Measurements from ENCODE around the gene TGFB3. TPM values are rescaled to one million over a fixed set of nuclear protein-coding genes. Genes with fewer than 3 reads are reported as not detected.

Gene TGFB3
- total and polyA plus RNA-seq, 9 of the 15 experiments (the other 6 are each of a cell fraction or from before 2014, with no cell fraction given): 0.39 to 2.0 (median 1.0) TPM

DNA sequence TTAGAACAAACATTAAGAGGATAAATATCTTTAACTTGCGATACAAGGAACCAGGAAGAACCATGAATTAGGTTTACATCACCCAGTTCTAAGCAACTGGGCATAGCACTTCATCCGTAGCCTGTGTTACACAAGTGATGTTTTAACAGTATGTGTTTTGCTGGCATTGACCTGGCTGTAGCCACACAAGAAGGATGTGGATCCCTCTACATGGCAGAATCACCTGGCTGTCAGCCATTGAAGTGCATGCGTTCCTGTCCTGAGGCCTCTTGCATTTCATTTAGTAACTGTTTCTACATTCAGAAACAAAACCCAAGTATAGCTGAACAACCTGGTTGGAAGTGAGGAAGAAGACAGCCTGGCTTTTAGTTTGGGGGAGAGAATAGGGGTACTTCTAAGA lies 72.2 kb downstream of the TGFB3 start:
- no peak overlapping the region for H2AFZ ChIP-seq (ENCODE audit: low read depth, low read length)
- H3K27ac ChIP-seq (ENCODE audit: extremely low read depth, low read depth, low read length): no peak overlapping the region
- H3K27me3 ChIP-seq (ENCODE audit: control insufficient read depth in 2 of 2, insufficient read depth in 2 of 2, low read length in 2 of 2): no peaks in the 10 kb centered on the region
- H3K79me2 ChIP-seq (ENCODE audit: control insufficient read depth, insufficient read depth, low read length): no peaks in the 10 kb centered on the region
- POLR2A ChIA-PET: no interaction called here
- H3K9me1 ChIP-seq (ENCODE audit: control insufficient read depth, insufficient read depth, low read length): no peaks in the 10 kb centered on the region
- H3K9me3 ChIP-seq (replicated peaks; ENCODE audit: control insufficient read depth, insufficient read depth, low read depth, low read length): no peaks in the 10 kb centered on the region
- H3K4me3 ChIP-seq: no peak overlapping the region
- WGBS (ENCODE audit: insufficient coverage, low coverage, missing lambda C conversion rate): 88% methylated on average over 3 of the region's 3 CpGs
- no peak for ATAC-seq
- no TSS peak for BruUV-seq (replicated peaks)
- no peak overlapping the region for H3K9ac ChIP-seq (ENCODE audit: insufficient read depth in 1 of 2, low read depth in 2 of 2, low read length in 2 of 2)
- CTCF ChIA-PET (ENCODE audit: low intra/inter-chr PET ratio): no interaction called here
- no peaks in the 10 kb centered on the region for H3K36me3 ChIP-seq (ENCODE audit: control insufficient read depth, insufficient read depth, low read length)
- no peaks in the 10 kb centered on the region for H4K20me1 ChIP-seq (replicated peaks; ENCODE audit: control insufficient read depth, insufficient read depth, low read length)
- no peak overlapping the region for H3K4me2 ChIP-seq (ENCODE audit: insufficient read depth, low read length)
- no peak for FAIRE-seq
- intact Hi-C loops (cut with micrococcal nuclease): no loop called here
- in situ Hi-C loops (cut with MboI): loop anchor here (5.0 kb wide), 1 partner anchor 73 kb away; the partner anchor contains the start of gene TGFB3
- DNase-seq (ENCODE audit: extremely low read depth in 1 of 4, low spot score in 3 of 4): no peak
- peaks cover 2 to 6% of the 10 kb centered on the region in 2 experiments; a peak in 2 of 5 replicates for H3K4me1 ChIP-seq (replicated peaks in 1 of 2; ENCODE audit: control insufficient read depth in 2 of 2, insufficient read depth in 2 of 2, low read length in 2 of 2)
- TF ChIP-seq KLF16 (IDR thresholded peaks at IDR 0.05) (no peak), HDAC1 (IDR thresholded peaks at IDR 0.05) (no peak), RBM39 (optimal IDR thresholded peaks at IDR 0.05; ENCODE audit: low read depth, low read length) (no peak), CREB1 (IDR thresholded peaks at IDR 0.05) (no peak), CREB1 (CRISPR knock-in tag; IDR thresholded peaks at IDR 0.05) (no peak)
- TF ChIP-seq, protein P1, sequence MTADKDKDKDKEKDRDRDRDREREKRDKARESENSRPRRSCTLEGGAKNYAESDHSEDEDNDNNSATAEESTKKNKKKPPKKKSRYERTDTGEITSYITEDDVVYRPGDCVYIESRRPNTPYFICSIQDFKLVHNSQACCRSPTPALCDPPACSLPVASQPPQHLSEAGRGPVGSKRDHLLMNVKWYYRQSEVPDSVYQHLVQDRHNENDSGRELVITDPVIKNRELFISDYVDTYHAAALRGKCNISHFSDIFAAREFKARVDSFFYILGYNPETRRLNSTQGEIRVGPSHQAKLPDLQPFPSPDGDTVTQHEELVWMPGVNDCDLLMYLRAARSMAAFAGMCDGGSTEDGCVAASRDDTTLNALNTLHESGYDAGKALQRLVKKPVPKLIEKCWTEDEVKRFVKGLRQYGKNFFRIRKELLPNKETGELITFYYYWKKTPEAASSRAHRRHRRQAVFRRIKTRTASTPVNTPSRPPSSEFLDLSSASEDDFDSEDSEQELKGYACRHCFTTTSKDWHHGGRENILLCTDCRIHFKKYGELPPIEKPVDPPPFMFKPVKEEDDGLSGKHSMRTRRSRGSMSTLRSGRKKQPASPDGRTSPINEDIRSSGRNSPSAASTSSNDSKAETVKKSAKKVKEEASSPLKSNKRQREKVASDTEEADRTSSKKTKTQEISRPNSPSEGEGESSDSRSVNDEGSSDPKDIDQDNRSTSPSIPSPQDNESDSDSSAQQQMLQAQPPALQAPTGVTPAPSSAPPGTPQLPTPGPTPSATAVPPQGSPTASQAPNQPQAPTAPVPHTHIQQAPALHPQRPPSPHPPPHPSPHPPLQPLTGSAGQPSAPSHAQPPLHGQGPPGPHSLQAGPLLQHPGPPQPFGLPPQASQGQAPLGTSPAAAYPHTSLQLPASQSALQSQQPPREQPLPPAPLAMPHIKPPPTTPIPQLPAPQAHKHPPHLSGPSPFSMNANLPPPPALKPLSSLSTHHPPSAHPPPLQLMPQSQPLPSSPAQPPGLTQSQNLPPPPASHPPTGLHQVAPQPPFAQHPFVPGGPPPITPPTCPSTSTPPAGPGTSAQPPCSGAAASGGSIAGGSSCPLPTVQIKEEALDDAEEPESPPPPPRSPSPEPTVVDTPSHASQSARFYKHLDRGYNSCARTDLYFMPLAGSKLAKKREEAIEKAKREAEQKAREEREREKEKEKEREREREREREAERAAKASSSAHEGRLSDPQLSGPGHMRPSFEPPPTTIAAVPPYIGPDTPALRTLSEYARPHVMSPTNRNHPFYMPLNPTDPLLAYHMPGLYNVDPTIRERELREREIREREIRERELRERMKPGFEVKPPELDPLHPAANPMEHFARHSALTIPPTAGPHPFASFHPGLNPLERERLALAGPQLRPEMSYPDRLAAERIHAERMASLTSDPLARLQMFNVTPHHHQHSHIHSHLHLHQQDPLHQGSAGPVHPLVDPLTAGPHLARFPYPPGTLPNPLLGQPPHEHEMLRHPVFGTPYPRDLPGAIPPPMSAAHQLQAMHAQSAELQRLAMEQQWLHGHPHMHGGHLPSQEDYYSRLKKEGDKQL (CRISPR knock-in tag; IDR thresholded peaks at IDR 0.05; ENCODE audit: borderline replicate concordance): no peak
- TF ChIP-seq, protein P2, sequence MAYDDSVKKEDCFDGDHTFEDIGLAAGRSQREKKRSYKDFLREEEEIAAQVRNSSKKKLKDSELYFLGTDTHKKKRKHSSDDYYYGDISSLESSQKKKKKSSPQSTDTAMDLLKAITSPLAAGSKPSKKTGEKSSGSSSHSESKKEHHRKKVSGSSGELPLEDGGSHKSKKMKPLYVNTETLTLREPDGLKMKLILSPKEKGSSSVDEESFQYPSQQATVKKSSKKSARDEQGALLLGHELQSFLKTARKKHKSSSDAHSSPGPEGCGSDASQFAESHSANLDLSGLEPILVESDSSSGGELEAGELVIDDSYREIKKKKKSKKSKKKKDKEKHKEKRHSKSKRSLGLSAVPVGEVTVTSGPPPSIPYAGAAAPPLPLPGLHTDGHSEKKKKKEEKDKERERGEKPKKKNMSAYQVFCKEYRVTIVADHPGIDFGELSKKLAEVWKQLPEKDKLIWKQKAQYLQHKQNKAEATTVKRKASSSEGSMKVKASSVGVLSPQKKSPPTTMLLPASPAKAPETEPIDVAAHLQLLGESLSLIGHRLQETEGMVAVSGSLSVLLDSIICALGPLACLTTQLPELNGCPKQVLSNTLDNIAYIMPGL (CRISPR knock-in tag; IDR thresholded peaks at IDR 0.05): no peak

Measured in K562 (cell line).